Smooth muscle cell (in vitro differentiated cells): Measurements from ENCODE around the gene NEU3. TPM values are rescaled to one million over a fixed set of nuclear protein-coding genes. Genes with fewer than 3 reads are reported as not detected.
A peak's percentile ranks its signal among the peaks of the same experiment; 100 is the strongest.

Experiments
- DNase-seq: peaks from one replicate; lab custom pipeline; 2025; ENCODE audit not compliant: unreplicated experiment; lab: John Stamatoyannopoulos, UW
- H2AFZ ChIP-seq: fragments of 200-600 bp; sonication (generic); 2 replicates; pipeline ENCODE4 v1.6.0; 2016; ENCODE audit warnings: antibody characterized with exemption, low read depth, mild to moderate bottlenecking
- H3F3A ChIP-seq: fragments of 200-600 bp; sonication (generic); 2 replicates; pipeline ENCODE4 v1.6.0; 2017; ENCODE audit warnings: antibody characterized with exemption, low read depth
- H3K27ac ChIP-seq: fragments of 200-600 bp; sonication (generic); 2 replicates; pipeline ENCODE4 v1.5.1; 2016; ENCODE audit warnings: low read depth, mild to moderate bottlenecking
- H3K27me3 ChIP-seq: fragments of 200-600 bp; sonication (generic); 2 replicates; pipeline ENCODE4 v1.6.1; 2016; ENCODE audit warnings: low read depth, mild to moderate bottlenecking
- H3K36me3 ChIP-seq: fragments of 200-600 bp; sonication (generic); 2 replicates; pipeline ENCODE4 v1.5.1; 2016; ENCODE audit warnings: low read depth
- H3K4me1 ChIP-seq: fragments of 200-600 bp; sonication (generic); 2 replicates; pipeline ENCODE4 v1.5.1; 2016; ENCODE audit warnings: low read depth
- H3K4me2 ChIP-seq: fragments of 200-600 bp; sonication (generic); 2 replicates; pipeline ENCODE4 v1.6.0; 2016; ENCODE audit warnings: mild to moderate bottlenecking
- H3K4me3 ChIP-seq: fragments of 200-600 bp; sonication (generic); 2 replicates; pipeline ENCODE4 v1.5.1; 2016; ENCODE audit warnings: mild to moderate bottlenecking
- H3K79me2 ChIP-seq: fragments of 200-600 bp; sonication (generic); 2 replicates; pipeline ENCODE4 v1.6.0; 2016; ENCODE audit warnings: low read depth, mild to moderate bottlenecking
- H3K9ac ChIP-seq: fragments of 200-600 bp; sonication (generic); 2 replicates; pipeline ENCODE4 v1.6.0; 2016; ENCODE audit warnings: low read depth
- H3K9me3 ChIP-seq: fragments of 200-600 bp; sonication (generic); replicated peaks from 2 replicates; pipeline ENCODE4 v1.5.1; 2016; ENCODE audit warnings: low read depth
- H4K20me1 ChIP-seq: fragments of 200-600 bp; sonication (generic); 2 replicates; pipeline ENCODE4 v1.6.0; 2016; ENCODE audit warnings: low read depth
- CTCF ChIP-seq: fragments of 200-600 bp; sonication (generic); IDR thresholded peaks from 2 replicates; pipeline ENCODE4 v1.5.1; 2017; ENCODE audit warnings: borderline replicate concordance, mild to moderate bottlenecking, antibody characterized with exemption; ENCODE audit not compliant: insufficient read depth, poor library complexity, severe bottlenecking
- WGBS: methylation state at CpG from one replicate; pipeline ENCODE4 v1.1.7; 2016; ENCODE audit warnings: low lambda C conversion rate; 5-methylcytosine and 5-hydroxymethylcytosine counted together
- polyA plus RNA-seq: library from polyadenylated mRNA; unstranded; fragments of >200 nt; fragmentation: Nextera tagmentation; extraction: Ambion mirVana; gene quantifications from 2 replicates; pipeline ENCODE4 v1.2.1, GENCODE V29; 2016
- total RNA-seq: library from RNA; depleted of rRNA; stranded (reverse); fragments of >200 nt; gene quantifications from 2 replicates; pipeline ENCODE4 v1.2.3, GENCODE V29; 2014

Gene NEU3
- total and polyA plus RNA-seq, 2 experiments from 2014 or later, result 3.9 to 5.0 TPM

GRCh38 chr11:75029836-75030631 lies 41.3 kb downstream of the NEU3 start:
- Histone ChIP-seq H3K79me2 (no peaks in the 10 kb centered on the region), H3K27me3 (no peaks in the 10 kb centered on the region), H4K20me1 (no peaks in the 10 kb centered on the region), H3K9ac (no peak overlapping the region), H3K36me3 (no peaks in the 10 kb centered on the region), H2AFZ (no peak overlapping the region), H3K4me2 (no peak overlapping the region), H3F3A (no peaks in the 10 kb centered on the region), H3K4me3 (no peak overlapping the region), H3K27ac (no peak overlapping the region), H3K4me1 (no peaks in the 10 kb centered on the region), H3K9me3 (no peaks in the 10 kb centered on the region)
- WGBS, result 67% methylated on average over 6 of the region's 6 CpGs
- TF ChIP-seq CTCF, result no peak
- DNase-seq, result no peak

- Histone ChIP-seq H4K20me1 (no peaks in the 10 kb centered on the region), H3K4me3 (no peak overlapping the region), H2AFZ (peak overlapping the region; percentile 5), H3K9ac (no peak overlapping the region), H3K79me2 (no peaks in the 10 kb centered on the region), H3K27me3 (no peaks in the 10 kb centered on the region), H3K36me3 (no peaks in the 10 kb centered on the region), H3K4me1 (no peaks in the 10 kb centered on the region), H3K9me3 (no peaks in the 10 kb centered on the region), H3K4me2 (peak overlapping the region; percentile 25), H3K27ac (peak overlapping the region; percentile 35), H3F3A (no peaks in the 10 kb centered on the region)
- no peak for DNase-seq
- 11% methylated on average over 4 of the region's 4 CpGs for WGBS
- no peak for TF ChIP-seq CTCF
Measured at GRCh38 chr11:75031224-75031753, 42.6 kb downstream of the NEU3 start.

GRCh38 chr11:75031771-75032549 lies 43.2 kb downstream of the NEU3 start:
- no peaks in the 10 kb centered on the region for H3K36me3 ChIP-seq
- H3K27ac ChIP-seq, result peak overlapping the region; percentile 35
- no peaks in the 10 kb centered on the region for H3K9me3 ChIP-seq
- 61% methylated on average over 8 of the region's 8 CpGs for WGBS
- no peaks in the 10 kb centered on the region for H3K4me1 ChIP-seq
- DNase-seq, result peak; percentile 14
- H4K20me1 ChIP-seq, result no peaks in the 10 kb centered on the region
- no peak overlapping the region for H2AFZ ChIP-seq
- no peak overlapping the region for H3K9ac ChIP-seq
- TF ChIP-seq CTCF, result peak; percentile 63
- no peaks in the 10 kb centered on the region for H3F3A ChIP-seq
- peak overlapping the region; percentile 25 for H3K4me2 ChIP-seq
- no peak overlapping the region for H3K4me3 ChIP-seq
- no peaks in the 10 kb centered on the region for H3K27me3 ChIP-seq
- H3K79me2 ChIP-seq, result no peaks in the 10 kb centered on the region
